CD4-positive, alpha-beta T cell treated with Interleukin-15 for 1 hour (primary cell): ENCODE results near the gene CHRM5.
"Not testable (repeated sequence)": the region's sequence is repeated elsewhere in the genome, so short reads cannot be mapped to it uniquely, and the experiment has no call there.

Experiments used
- DNase-seq: peaks from one replicate; pipeline ENCODE4 v3.0.0-alpha.2; 2020

The CHRM5 gene

DNA sequence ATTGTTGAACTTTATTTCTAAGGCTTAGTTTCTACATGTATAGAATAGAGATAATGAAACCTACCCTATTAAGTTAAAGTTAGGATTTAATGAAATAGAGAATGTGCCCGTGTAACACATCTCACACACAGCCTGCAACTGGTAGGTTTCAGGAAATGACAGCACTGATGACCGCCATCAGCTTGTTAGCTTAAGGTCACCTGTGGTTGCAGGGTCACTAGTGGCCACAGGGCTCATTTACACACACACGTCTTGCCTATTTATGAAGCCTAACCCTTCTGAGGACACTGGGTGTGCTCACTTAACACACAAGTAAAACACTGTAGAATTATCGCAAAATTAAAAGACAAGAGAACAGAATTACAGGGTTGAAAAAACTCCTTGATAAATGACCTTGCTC lies 20.1 kb downstream of the CHRM5 start:
- no peak for DNase-seq

DNA sequence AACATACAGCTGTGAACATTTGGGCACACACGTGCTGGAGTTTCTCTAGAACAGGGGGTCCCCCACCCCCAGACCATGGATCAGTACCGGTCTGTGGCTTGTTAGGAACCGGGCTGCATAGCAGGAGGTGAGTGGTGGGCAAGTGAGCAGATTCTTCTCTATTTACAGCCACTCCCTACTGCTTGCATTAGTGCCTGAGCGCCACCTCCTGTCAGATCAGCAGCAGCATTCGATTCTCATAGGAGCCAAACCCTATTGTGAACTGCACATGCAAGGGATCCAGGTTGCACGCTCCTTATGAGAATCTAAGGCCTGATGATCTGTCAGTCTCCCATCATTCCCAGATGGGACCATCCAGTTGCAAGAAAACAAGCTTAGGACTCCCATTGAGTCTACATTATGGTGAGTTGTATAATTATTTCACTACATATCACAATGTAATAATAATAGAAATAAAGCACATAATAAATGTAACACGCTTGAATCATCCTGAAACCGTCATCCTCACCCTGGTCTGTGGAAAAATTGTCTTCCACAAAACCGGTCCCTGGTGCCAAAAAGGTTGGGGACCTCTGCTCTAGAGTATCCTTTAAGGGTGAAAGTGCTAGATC lies 25.8 kb downstream of the CHRM5 start:
- DNase-seq = no peak

DNA sequence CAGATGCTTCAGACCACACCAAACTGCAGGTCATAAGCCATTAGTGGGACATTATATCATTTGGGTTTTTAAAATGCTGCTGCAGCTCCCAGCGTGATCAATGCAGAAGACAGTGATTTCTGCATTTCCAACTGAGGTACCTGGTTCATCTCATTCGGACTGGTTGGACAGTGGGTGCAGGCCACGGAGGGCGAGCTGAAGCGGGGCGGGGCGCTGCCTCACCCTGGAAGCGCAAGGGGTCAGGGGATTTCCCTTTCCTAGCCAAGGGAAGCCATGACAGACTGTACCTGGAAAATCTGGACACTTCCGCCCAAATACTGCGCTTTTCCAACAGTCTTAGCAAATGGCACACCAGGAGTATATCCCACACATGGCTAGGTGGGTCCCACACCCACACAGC lies 27.4 kb downstream of the CHRM5 start:
- DNase-seq = not testable (repeated sequence)

DNA sequence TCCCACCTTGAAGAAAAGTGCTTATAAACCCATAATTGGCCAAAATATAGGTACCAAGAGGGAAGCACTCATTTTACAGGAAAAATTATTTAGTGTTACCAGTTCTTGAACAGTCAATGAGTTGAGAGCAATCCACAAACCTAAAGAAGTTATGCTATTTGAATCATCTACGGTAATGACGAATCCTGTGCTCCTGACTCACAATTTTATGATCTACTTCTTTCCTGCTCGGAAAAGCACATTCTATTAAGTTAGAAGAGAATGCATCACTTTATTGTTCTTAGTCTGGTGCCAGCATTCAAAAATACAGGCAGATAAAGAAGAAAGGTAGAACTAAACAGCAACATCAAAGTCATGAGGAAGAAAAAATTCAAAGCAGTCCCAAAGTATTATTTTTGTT lies 33.2 kb downstream of the CHRM5 start:
- no peak for DNase-seq

DNA sequence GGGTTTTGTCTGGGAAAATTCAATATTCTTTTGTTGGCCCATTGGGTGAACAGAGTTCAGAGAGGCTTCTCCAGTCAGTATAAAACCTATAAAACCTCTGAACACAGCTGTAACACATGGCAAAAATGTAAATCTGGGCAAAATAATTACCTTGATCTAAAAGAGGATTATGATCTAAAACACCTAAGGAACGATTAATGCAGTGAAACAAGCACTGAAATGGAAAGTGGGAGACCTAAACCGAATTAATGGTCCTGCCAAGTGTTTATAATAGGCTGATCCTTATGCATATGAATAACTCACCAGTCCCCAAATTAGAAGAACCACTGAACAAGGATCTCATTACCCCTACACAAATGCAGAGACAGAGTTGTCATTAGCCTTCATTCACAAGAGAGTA lies 38.1 kb downstream of the CHRM5 start:
- DNase-seq = no peak

DNA sequence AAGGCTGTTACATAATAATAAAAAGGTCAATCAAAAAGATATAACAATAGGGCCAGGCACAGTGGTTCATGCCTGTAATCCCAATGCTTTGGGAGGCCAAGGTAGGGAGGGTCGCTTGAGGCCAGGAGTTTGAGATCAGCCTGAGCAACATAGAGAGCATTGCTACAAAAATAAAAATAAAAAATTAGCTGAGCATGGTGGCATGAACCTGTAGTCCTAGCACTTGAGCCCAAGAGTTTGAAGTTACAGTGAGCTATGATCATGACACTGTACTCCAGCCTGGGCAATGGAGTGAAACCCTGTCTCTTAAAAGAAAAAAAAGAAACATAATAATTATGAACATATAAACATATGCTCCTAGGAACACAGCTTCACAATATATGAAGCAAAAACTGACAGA lies 41.4 kb downstream of the CHRM5 start:
- DNase-seq = no peak

DNA sequence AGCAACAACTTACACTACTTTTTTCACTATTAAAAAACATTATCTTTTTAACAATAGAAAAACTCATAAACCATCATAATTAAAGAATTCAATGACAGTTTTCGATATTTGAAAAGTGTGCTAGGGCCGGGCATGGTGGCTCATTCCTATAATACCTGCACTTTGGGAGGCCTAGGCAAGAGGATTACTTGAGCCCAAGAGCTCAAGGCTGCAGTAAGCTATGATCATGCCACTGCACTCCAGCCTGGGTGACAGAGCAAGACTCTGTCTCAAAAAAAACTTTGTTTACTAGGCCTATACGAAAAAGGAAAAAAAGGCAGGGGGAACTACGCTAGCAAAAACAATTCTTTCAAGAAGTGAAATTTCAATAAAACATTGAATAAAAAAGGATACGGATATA lies 42.6 kb downstream of the CHRM5 start:
- no peak for DNase-seq

DNA sequence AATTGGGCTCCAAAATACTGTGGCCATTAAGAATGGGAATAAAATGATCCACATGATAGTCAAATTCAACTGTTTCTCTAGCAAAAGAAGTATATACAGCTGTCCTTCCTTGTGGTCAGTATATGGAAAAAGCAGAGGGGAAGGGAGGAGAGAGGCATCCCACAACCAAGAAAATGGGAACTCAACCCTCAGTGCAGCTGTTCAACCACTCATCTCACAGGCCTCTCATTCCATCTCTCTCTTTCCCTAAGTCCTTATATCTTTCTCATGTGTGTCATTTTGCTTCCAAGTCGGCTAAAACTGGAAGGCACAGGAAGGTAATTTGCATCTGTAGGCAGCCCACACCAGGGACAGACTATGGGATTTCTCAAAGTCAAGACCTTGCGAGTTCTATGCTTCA lies 43.2 kb downstream of the CHRM5 start:
- DNase-seq = no peak

DNA sequence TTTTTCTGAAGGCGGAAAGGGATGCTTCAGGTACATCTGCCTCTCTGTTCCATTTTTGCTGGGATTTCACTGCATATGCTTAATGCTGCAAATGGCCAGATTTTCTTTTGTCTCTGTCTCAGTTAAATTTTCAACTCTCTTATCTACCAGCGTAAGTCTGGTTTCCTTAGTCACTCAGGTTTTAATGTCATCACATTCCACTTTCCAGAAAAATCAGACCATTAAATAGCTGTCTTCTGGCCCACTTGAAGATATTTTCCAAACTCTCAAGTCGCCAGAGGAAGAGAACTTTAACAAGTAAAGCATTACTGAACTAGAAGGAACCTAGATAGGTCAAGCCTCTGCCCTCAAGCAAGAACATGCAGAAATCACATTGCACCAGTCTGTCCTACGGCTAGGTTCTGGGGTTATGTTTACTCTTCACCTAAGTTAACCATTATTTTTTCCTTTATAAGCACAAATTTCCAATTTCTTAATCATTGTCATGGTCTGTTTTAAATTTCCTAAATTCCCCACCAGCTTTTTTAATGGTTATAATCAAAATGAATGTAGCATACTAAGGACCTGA lies 44.2 kb downstream of the CHRM5 start:
- DNase-seq = no peak

DNA sequence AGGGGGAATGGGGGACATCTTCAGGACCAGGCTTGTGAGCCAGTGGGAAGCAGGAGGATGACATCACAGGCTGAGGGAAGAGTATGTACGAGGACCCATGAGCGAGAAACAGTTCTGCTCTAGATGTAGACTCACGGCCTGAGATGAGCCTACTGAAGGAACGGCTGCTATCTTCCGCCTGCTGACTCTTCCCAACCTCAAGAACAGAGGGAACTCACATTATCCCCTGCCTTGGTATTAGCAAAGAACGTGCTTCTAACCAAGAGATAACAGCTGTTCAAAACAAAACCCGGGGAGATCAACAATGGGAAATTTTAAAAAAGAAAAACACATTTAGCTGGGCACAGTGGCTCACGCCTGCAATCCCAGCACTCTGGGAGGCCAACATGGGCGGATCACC lies 45.4 kb downstream of the CHRM5 start:
- no peak for DNase-seq

DNA sequence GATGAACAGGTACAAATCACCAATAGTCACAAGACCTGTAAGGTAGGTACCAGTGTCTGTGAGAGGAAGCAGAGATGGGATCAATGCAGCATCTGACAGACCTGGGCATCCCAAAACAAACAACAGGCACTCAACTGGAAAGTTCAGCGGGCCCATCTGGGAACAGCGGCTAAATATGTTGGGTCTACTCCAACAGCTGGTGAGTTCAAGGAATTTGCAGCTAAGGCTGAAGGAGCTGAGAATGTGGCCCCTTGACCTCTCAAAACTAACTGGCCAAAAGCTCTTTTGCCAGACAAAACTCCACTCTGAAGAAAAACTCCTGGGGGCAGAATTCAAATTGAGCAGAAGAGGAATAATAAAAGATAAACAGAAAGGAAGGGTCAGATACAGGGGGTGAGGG lies 46.3 kb downstream of the CHRM5 start:
- no peak for DNase-seq

DNA sequence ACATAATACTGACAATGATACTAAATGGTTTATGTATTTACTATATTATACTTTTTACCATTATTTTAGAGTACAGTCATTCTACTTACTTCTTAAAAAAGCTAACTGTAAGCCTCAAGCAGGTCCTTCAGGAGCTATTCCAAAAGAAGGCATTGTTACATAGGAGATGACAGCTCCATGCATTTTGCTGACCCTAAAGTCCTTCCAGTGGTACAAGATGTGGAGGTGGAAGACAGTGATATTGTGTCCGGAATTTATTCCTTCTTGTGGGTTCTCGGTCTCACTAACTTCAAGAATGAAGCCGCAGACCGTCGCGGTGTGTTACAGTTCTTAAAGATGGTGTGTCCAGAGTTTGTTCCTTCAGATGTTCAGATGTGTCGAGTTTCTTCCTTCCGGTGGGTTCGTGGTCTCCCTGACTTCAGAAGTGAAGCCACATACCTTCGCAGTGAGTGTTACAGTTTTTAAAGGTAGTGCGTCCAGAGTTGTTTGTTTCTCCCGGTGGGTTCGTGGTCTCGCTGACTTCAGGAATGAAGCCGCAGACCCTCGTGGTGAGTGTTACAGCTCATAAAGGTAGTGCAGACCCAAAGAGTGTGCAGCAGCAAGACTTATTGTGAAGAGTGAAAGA lies 49.8 kb downstream of the CHRM5 start:
- no peak for DNase-seq

DNA sequence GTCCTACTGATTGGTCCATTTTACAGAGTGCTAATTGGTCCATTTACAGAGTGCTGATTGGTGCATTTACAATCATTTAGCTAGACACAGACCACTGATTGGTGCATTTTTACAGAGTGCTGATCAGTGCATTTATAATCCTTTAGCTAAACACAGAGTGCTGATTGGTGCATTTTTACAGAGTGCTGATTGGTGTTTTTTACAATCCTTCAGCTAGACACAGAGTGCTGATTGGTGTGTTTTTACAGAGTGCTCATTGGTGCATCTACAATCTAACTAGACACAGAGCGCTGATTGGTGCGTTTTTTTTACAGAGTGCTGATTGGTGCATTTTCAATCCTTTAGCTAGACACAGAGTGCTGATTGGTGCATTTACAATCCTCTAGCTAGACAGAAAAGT lies 50.4 kb downstream of the CHRM5 start:
- not testable (repeated sequence) for DNase-seq

DNA sequence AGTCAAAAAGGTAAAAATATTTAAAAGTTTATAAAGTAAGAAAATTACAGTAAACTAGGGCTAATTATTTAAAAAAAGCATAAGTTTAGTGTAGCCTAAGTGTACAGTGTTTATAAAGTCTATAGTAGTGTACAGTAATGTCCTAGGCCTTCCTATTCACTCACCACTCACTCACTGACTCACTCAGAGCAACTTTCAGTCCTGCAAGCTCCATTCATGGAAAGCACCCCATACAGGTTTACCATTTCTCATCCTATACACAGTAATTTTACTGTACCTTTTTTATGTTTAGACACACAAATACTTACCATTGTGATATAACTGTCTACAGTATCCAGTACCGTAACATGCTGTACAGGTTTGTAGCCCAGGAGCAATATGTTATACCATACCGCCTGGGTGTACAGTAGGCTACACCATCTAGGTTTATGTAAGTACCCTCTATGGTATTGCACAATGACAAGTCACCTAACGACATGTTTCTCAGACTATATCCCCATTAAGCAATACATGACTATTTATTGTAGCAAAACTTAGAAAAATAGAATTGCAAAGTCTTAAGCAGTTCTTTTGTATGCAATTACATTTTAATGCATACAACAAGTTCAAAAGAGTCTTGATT lies 51.2 kb downstream of the CHRM5 start:
- no peak for DNase-seq

DNA sequence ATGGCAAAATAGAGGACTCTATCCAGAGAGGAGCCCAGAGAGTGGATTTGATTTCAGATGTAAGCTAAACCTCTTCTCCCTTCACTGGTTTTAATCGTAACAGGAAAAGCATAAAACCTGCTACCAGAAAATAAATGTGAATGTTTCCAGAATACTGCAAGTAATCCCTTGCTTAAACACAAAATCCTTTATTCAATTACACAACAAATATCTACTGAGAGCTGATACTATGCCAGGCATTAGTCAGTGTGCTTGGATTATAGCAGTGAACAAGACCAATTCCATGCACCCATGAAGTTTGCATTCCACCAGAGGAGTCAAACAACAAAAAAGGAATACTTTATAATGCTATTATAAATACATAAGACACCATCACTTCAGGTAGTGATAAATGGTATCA lies 55.6 kb downstream of the CHRM5 start:
- no peak for DNase-seq

DNA sequence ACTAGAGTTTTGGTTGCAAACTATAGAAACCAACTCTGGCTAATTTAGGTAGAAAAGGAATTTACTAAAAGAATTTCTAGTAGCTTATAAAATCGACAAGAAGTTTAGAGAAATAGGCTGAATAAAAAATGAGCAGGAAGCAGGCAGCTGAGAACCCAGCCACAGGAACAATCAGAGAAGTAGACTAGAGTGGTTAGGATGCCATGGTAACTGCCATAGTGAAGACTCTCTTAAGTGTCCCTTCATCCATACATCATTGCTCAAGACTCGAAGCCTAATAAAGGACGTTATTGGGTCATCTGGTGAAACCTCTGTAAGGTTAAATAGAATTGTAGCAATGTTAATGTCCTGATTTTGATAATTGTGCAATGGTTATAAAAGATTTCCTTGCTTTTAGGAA lies 57.0 kb downstream of the CHRM5 start:
- no peak for DNase-seq

DNA sequence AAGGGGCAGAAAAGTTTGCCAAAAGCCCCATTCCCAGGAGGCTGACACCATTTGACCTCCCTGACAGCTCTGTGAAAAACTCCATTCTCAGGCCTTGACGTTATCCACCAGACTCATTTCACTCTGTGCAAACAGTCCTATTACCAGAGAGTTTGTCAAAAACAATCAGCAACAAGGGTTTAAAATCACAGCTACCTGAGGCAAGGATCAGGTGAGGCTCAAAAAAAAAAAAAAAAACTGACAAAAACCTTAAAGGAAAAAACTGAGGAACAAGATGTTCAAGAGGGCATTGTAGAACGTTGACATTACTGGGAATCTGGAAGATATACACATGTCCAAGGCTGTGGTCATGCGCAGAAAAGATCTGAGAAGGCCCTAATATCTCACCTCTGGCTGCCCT lies 59.3 kb downstream of the CHRM5 start:
- no peak for DNase-seq

DNA sequence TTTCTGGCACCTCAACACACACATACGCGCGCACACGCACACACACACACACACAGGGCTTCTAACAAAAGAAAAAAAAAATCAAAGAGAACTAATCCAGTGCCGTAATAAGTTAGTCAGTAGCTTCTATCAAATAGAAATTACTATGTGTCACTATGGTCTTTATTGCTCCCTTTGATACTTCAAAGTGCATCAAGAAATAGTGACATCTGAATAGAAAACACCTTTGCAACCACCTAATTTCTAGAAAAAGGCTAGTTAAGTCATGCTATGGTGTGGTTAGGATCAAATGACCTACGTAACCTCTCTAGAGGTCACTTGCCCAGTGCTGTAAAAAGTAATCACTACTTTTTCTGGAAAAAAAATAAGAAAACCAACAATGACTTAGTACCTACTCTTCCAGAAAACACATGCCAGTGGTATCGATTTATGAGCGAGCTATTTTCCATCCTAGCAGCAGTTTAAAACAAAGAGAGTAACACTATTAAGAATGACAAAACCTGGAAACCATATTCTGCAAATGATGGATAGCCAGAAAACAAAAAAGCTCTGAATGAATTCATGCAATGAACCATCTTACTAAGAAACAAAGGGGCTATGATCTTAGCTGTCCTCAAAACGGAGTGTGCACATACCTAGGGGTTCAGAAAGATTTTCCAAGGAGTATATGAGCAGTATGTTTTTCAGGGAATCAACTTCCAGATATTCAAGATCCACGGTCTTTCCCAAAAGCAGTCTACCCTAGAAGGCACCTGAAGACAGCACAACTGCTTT lies 63.9 kb downstream of the CHRM5 start:
- DNase-seq = no peak

DNA sequence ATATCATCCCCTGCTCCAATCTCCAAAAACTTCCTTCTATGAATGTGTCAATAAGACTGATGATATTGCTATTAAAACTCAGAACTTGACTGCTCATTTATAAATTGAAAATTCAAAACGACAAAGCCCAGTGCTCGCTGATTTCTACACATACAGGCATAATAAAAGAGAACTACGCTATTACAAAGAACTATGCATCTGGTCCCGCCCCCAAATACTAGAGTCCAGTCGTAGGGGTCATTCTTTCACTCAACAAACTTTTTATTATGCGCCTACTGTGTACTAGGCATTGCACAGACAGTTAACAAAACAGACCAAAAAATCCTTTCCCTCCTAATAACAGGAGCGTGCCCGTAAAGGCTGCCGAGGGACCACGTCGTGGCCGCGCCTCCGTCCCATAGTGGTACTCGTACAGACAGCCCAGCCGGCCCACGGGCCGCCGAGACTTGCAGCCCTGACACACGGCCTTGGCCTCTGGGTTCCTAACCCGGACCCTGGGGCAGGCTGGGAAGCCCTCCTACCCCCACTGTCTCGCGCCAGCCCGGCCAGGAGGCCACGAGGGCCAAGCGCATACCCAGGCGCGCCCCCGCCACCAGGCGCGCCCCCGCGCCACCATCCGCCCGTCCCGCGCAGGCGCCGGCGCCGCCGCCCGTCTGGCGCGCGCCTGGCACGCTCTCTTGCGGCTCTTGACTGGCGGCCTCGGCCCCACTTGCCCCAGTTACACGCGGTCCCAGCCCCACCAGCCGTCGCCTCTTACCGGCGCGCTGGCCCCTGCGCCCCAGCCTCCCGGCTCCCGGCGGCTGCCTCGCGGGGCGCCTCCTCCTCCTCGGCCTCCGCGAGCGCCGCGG lies 70.0 kb downstream of the CHRM5 start:
- peak; percentile 78 for DNase-seq

DNA sequence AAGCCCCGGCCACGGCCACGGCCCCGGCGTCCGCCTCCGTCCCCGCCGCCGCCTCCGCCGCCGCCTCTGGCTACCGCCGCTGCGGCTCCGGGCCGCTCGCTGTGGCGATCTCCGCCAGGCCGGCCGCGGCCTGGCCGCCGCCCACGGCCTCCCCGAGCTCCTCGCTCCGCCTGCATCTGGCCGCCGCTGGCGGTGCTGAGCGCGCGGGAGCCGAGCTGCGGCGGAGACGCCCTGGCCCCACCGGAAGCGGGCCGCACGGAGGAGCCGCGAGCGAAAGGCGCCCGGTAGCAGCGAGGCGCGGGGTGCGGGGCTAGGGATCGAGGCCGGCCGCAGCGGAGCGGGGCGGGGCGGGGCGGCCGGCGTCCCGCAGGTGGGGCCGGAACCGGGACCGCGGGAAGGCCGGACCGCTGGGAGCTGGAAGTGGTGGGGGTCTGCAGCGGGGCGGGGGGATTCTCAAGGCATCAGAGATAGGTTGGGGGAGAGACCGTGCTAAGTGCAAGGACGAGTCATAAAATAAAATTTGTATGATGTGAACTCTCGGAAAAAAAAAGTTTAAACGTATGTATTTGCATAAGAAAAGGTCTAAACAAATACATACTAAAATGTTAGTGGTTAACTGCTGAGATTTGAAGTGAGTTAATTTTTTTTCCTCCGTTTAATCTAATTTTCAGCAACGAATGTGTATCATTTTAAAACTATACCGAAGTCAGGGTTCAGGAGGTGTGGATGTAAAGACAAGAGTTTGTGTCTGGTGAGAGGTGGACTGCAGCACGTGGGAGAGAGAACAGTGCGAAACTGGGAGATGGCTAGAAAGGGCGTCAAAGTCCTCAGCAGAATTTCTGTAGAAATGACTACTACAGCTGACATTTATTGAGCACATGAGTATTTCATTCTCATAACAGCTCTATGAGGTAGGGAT lies 70.8 kb downstream of the CHRM5 start, which contains the start of gene AVEN:
Gene AVEN (minus strand): TSS at position 334 of the 919 bp plus-strand sequence. CDS start 158 bp downstream, at position 176.
- peak; percentile 49 for DNase-seq

DNA sequence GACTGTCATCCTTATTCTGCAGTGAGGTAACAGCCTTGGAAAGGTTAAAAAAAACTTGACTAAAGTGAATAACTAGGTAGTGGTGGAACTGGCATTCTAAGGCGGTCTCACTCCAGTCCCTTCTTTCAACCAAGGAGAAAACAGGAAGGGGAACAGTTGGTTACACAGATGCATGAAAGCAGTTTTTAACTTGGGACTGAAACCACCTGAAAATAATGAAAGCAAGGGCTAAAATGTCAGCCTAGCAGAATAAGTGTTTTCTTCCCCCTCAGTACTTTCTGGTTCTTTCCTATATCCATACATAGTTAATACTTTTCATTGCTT lies 71.5 kb downstream of the CHRM5 start:
- DNase-seq = no peak

DNA sequence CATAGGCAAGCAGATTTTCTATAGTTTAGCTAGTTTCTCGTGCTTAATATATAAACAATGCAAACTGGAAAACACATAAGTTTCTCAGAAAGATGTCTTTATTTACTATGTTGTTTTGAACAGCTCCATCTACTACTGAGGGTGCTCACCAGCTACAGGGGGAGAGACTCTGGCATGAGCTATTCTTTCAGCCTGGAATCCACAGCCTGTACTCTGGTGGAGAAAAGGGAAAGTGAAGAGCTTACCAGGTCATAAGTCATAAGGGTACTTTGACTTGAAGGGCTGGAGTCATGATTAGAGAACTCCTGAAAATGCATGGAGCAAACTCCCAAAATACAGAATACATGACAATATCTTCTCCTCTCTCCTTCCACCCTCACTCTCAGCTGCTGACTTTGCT lies 75.1 kb downstream of the CHRM5 start:
- DNase-seq = no peak
